Lung (tissue), 12 donors: ENCODE data around the gene ZNF75A. TPM values are rescaled to one million over a fixed set of nuclear protein-coding genes. Genes with fewer than 3 reads are reported as not detected.
A peak's percentile ranks its signal among the peaks of the same experiment; 100 is the strongest.

Experiments used
- ATAC-seq: fragments of 200-7000 bp; cut with Tn5 transposase; one replicate; pipeline ENCODE4 v1.9.1; 2020; ENCODE audit warnings: moderate number of reproducible peaks; ENCODE audit not compliant: insufficient read depth, low FRiP score
- DNase-seq, 3 donors: peaks; one replicate each; pipeline ENCODE4 v3.0.0-alpha.2; 2013 to 2017
- H3K27ac ChIP-seq, 2 donors: one replicate each; pipeline ENCODE4 v1.5.1; 2013; ENCODE audit warnings: mild to moderate bottlenecking in 2 of 2, moderate library complexity in 2 of 2, control low read depth in 1 of 2, inconsistent platforms in 1 of 2, low read depth in 1 of 2, low read length in 1 of 2
- H3K27me3 ChIP-seq, 3 donors: one replicate each; pipeline ENCODE4 v1.5.1; 2013; ENCODE audit warnings: low read length in 2 of 3; ENCODE audit not compliant: control insufficient read depth in 3 of 3, insufficient read depth in 3 of 3
- H3K36me3 ChIP-seq, 4 donors: one replicate each; pipeline ENCODE4 v1.5.1; 2013; ENCODE audit warnings: low read length in 4 of 4, mild to moderate bottlenecking in 1 of 4, moderate library complexity in 1 of 4; ENCODE audit not compliant: control insufficient read depth in 4 of 4, insufficient read depth in 4 of 4
- H3K4me1 ChIP-seq, 5 donors: one replicate each; pipeline ENCODE4 v1.5.1; 2013; ENCODE audit warnings: low read length in 5 of 5, mild to moderate bottlenecking in 2 of 5, moderate library complexity in 1 of 5; ENCODE audit not compliant: control insufficient read depth in 5 of 5, insufficient read depth in 5 of 5
- H3K4me3 ChIP-seq: one replicate; pipeline ENCODE4 v1.5.1; 2013; ENCODE audit warnings: mild to moderate bottlenecking, control low read depth, moderate library complexity
- H3K9ac ChIP-seq, 2 donors: one replicate each; pipeline ENCODE4 v1.5.1; 2013; ENCODE audit warnings: low read length in 2 of 2, control low read depth in 1 of 2; ENCODE audit not compliant: insufficient read depth in 1 of 2
- H3K9me3 ChIP-seq, 4 donors: one replicate each; pipeline ENCODE4 v1.5.1; 2013; ENCODE audit warnings: low read length in 3 of 4, mild to moderate bottlenecking in 1 of 4, moderate library complexity in 1 of 4; ENCODE audit not compliant: control insufficient read depth in 4 of 4, insufficient read depth in 3 of 4
- WGBS, 2 donors: extraction: QIAGEN DNeasy Blood & Tissue Kit; methylation state at CpG; one replicate each; pipeline ENCODE4 v1.1.7; 2013; 5-methylcytosine and 5-hydroxymethylcytosine counted together
- polyA plus RNA-seq, 2 donors: library from polyadenylated mRNA; stranded (reverse); fragments of 200-250 nt; gene quantifications; one replicate each; pipeline ENCODE4 v1.2.1, GENCODE V29; 2013
- total RNA-seq, 2 donors: library from RNA; depleted of rRNA in 1 of 2; stranded (reverse); fragments of >200 nt in 1 of 2; gene quantifications; one replicate each; pipeline ENCODE4 v1.2.1, GENCODE V29; 2014 to 2021
- TF ChIP-seq, protein P1 (sequence below): IDR thresholded peaks from 2 replicates; pipeline ENCODE4 v1.5.1; 2012; ENCODE audit warnings: mild to moderate bottlenecking; ENCODE audit errors: control extremely low read depth, extremely low read depth
- donor health status: control.
- donor health status: control.
- donor health status: Bipolar disorder and iron deficiency.
- donor health status: healthy.
- donor health status: DM: yes; HTN: yes; CAD: no.

ZNF75A gene
- total and polyA plus RNA-seq, 4 donors: 11.3 to 35.1 (median 21.4) TPM

DNA sequence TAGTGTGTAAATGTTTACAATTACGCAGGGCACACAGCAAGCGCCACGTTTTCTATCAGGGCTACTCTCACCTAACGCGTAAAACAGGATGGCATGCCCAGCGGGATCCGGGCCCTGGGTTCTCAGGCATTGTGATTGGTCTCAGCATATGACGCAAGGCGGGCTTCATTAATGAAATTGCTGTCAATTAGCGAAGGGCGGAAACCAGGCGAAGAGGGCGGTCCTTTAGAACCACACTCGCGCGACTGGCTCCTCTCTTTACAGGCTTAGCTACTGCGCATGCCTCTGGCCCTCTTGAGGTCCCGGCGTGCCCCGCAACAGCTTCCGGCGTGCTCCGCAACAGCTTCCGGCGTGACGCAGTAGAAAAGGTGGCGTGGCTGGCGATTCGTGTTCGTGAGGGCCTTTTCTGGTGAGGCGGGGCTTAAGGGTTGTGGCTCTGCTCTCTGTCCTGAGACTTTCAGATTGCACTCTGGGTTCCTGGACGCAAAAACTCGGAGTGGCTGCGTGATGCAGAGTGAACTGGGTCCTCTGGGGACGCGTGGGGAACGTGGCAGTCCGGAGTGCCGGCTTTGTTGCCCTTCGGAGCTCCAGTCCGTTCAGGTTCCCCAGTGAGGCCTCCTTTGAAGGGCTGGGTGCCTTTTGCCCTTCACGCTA, 59.6 kb downstream of the ZNF75A start:
- TF ChIP-seq, protein P1, sequence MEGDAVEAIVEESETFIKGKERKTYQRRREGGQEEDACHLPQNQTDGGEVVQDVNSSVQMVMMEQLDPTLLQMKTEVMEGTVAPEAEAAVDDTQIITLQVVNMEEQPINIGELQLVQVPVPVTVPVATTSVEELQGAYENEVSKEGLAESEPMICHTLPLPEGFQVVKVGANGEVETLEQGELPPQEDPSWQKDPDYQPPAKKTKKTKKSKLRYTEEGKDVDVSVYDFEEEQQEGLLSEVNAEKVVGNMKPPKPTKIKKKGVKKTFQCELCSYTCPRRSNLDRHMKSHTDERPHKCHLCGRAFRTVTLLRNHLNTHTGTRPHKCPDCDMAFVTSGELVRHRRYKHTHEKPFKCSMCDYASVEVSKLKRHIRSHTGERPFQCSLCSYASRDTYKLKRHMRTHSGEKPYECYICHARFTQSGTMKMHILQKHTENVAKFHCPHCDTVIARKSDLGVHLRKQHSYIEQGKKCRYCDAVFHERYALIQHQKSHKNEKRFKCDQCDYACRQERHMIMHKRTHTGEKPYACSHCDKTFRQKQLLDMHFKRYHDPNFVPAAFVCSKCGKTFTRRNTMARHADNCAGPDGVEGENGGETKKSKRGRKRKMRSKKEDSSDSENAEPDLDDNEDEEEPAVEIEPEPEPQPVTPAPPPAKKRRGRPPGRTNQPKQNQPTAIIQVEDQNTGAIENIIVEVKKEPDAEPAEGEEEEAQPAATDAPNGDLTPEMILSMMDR: no peak
- Histone ChIP-seq H3K4me3 (peak overlapping the region; percentile 46), H3K36me3 (no peaks in the 10 kb centered on the region), H3K27ac (peak overlapping the region; percentile 89), H3K9ac (peak overlapping the region in 1 of 2 donors; percentile 60), H3K4me1 (peaks cover 0 to 5% (median 0%) of the 10 kb centered on the region in 5 donors), H3K9me3 (peaks cover 0 to 24% (median 7%) of the 10 kb centered on the region in 4 donors), H3K27me3 (peaks cover 0 to 5% (median 0%) of the 10 kb centered on the region in 3 donors)
- ATAC-seq: peak; percentile 87
- 12 to 16% methylated on average over 42 of the region's 42 CpGs for WGBS, 2 donors
- DNase-seq: peak; percentile 92 to 95 (median 93)

Other genes starting within 250 kb of the ZNF75A start
- 100 to 1,000 TPM in 1 of 2 donors, 10 to 100 TPM in 1; 83.7 to 153 TPM for gene IL32, start 239.9 kb upstream of the ZNF75A start, total RNA-seq
- 100 to 1,000 TPM; 247 to 275 TPM for gene IL32, start 239.9 kb upstream of the ZNF75A start, polyA plus RNA-seq
- under 1 TPM in 1 of 2 donors, not detected in 1; 0.21 TPM for gene ZSCAN10, start 206.2 kb upstream of the ZNF75A start, total RNA-seq
- under 1 TPM in 1 of 2 donors, not detected in 1; 0.02 TPM for gene ZSCAN10, start 206.2 kb upstream of the ZNF75A start, polyA plus RNA-seq
- gene ZNF205, start 192.9 kb upstream of the ZNF75A start, total RNA-seq: 10 to 100 TPM in 1 of 2 donors, 1 to 10 TPM in 1; 9.8 to 12.7 TPM
- 10 to 100 TPM; 10.2 to 33.0 TPM for gene ZNF205, start 192.9 kb upstream of the ZNF75A start, polyA plus RNA-seq
- 10 to 100 TPM; 12.8 to 13.1 TPM for gene ZNF213, start 170.5 kb upstream of the ZNF75A start, total RNA-seq
- 10 to 100 TPM in 1 of 2 donors, 1 to 10 TPM in 1; 7.8 to 10.3 TPM for gene ZNF213, start 170.5 kb upstream of the ZNF75A start, polyA plus RNA-seq
- not detected for gene OR1F1, start 117.3 kb upstream of the ZNF75A start, total RNA-seq
- not detected for gene OR1F1, start 117.3 kb upstream of the ZNF75A start, polyA plus RNA-seq
- 1 to 10 TPM; 6.5 to 7.8 TPM for gene ZNF200, start 70.3 kb upstream of the ZNF75A start, total RNA-seq
- gene ZNF200, start 70.3 kb upstream of the ZNF75A start, polyA plus RNA-seq: 1 to 10 TPM; 4.3 to 6.4 TPM
- 10 to 100 TPM in 1 of 2 donors, 1 to 10 TPM in 1; 4.8 to 11.3 TPM for gene MEFV, start 48.9 kb upstream of the ZNF75A start, total RNA-seq
- gene MEFV, start 48.9 kb upstream of the ZNF75A start, polyA plus RNA-seq: 10 to 100 TPM in 1 of 2 donors, 1 to 10 TPM in 1; 1.3 to 21.7 TPM
- gene ZNF263, start 22.0 kb upstream of the ZNF75A start, total RNA-seq: 10 to 100 TPM; 27.3 to 48.4 TPM
- 10 to 100 TPM; 13.4 to 23.9 TPM for gene ZNF263, start 22.0 kb upstream of the ZNF75A start, polyA plus RNA-seq
- gene TIGD7, start 67 bp upstream of the ZNF75A start, total RNA-seq: 10 to 100 TPM in 1 of 2 donors, 1 to 10 TPM in 1; 4.7 to 11.5 TPM
- 1 to 10 TPM; 2.9 to 3.1 TPM for gene TIGD7, start 67 bp upstream of the ZNF75A start, polyA plus RNA-seq
- gene OR2C1, start 50.4 kb downstream of the ZNF75A start, total RNA-seq: under 1 TPM in 1 of 2 donors, not detected in 1; 0.51 TPM
- gene OR2C1, start 50.4 kb downstream of the ZNF75A start, polyA plus RNA-seq: under 1 TPM in 1 of 2 donors, not detected in 1; 0.05 TPM
- 10 to 100 TPM; 10.4 to 11.9 TPM for gene ZSCAN32, start 95.5 kb downstream of the ZNF75A start, total RNA-seq
- gene ZSCAN32, start 95.5 kb downstream of the ZNF75A start, polyA plus RNA-seq: 10 to 100 TPM in 1 of 2 donors, 1 to 10 TPM in 1; 7.2 to 12.0 TPM
- 10 to 100 TPM in 1 of 2 donors, 1 to 10 TPM in 1; 8.5 to 10.6 TPM for gene ZNF174, start 95.7 kb downstream of the ZNF75A start, total RNA-seq
- 1 to 10 TPM; 3.1 to 5.1 TPM for gene ZNF174, start 95.7 kb downstream of the ZNF75A start, polyA plus RNA-seq
- gene ZNF597, start 138.0 kb downstream of the ZNF75A start, total RNA-seq: 1 to 10 TPM; 3.3 to 4.2 TPM
- gene ZNF597, start 138.0 kb downstream of the ZNF75A start, polyA plus RNA-seq: 1 to 10 TPM; 1.5 TPM
- gene NAA60, start 138.2 kb downstream of the ZNF75A start, total RNA-seq: 10 to 100 TPM; 16.6 to 57.7 TPM
- gene NAA60, start 138.2 kb downstream of the ZNF75A start, polyA plus RNA-seq: 10 to 100 TPM; 46.9 to 50.1 TPM
- not detected for gene C16orf90, start 190.0 kb downstream of the ZNF75A start, total RNA-seq
- gene C16orf90, start 190.0 kb downstream of the ZNF75A start, polyA plus RNA-seq: not detected
- 10 to 100 TPM; 26.2 to 41.2 TPM for gene CLUAP1, start 195.5 kb downstream of the ZNF75A start, total RNA-seq
- gene CLUAP1, start 195.5 kb downstream of the ZNF75A start, polyA plus RNA-seq: 10 to 100 TPM in 1 of 2 donors, 1 to 10 TPM in 1; 8.8 to 15.7 TPM